Endothelial cell of umbilical vein (primary cell): Measurements from ENCODE around the gene STAT5A.

ENCODE experiments used
- CTCF ChIP-seq, 2 donors: IDR thresholded peaks; 1 replicate in 1 of 2; 2 replicates in 1 of 2; pipeline ENCODE4 v1.5.1; 2011; ENCODE audit warnings: low read length in 2 of 2, mild to moderate bottlenecking in 2 of 2, moderate library complexity in 2 of 2, control low read depth in 1 of 2, inconsistent platforms in 1 of 2, low read depth in 1 of 2; ENCODE audit not compliant: insufficient read depth in 1 of 2; ENCODE audit errors: extremely low read depth in 1 of 2
- GATA2 ChIP-seq: IDR thresholded peaks from 2 replicates; pipeline ENCODE4 v1.7.0; 2011; ENCODE audit warnings: low read depth, mild to moderate bottlenecking, moderate library complexity, mixed read lengths, low read length; ENCODE audit not compliant: insufficient read length, insufficient read depth
- MAX ChIP-seq: IDR thresholded peaks from 2 replicates; pipeline ENCODE4 v1.6.1; 2011; ENCODE audit not compliant: insufficient read depth, insufficient read length
- POLR2A ChIP-seq: IDR thresholded peaks from 2 replicates; pipeline ENCODE4 v1.6.1; 2012; ENCODE audit warnings: low read depth, mild to moderate bottlenecking, control low read depth, low read length
- POLR2AphosphoS5 ChIP-seq: IDR thresholded peaks from 2 replicates; pipeline ENCODE4 v1.6.1; 2012; ENCODE audit warnings: low read depth, mild to moderate bottlenecking, control low read depth, low read length, moderate library complexity; ENCODE audit not compliant: insufficient read depth

- TF ChIP-seq CTCF (IDR thresholded peaks at IDR 0.05; ENCODE audit: extremely low read depth in 1 of 2, insufficient read depth in 1 of 2, low read depth in 1 of 2, low read length in 2 of 2) (no peak), POLR2A (no peak), GATA2 (no peak), MAX (no peak), POLR2AphosphoS5 (no peak)
These were observed 21.8 kb upstream of the STAT5A start for GRCh38 chr17:42266462-42266861.
